Thyroid gland (tissue), 4 donors: ENCODE results near the gene ARID2.

Experiments used
- POLR2A ChIP-seq, 2 donors: fragments of 450-650 bp; IDR thresholded peaks; one replicate each; pipeline ENCODE4 v1.6.1; 2017; ENCODE audit warnings: antibody characterized with exemption in 2 of 2, mild to moderate bottlenecking in 2 of 2, moderate library complexity in 1 of 2
- TF ChIP-seq, protein P1 (sequence below), 6 experiments: fragments of 200-600 bp in 3 of 6; fragments of 450-650 bp in 3 of 6; sonication (generic) in 3 of 6; IDR thresholded peaks; one replicate each; pipeline ENCODE4 v1.5.1; 2016 to 2019; ENCODE audit warnings: antibody characterized with exemption in 6 of 6, mild to moderate bottlenecking in 2 of 6, inconsistent platforms in 1 of 6, moderate library complexity in 1 of 6

DNA sequence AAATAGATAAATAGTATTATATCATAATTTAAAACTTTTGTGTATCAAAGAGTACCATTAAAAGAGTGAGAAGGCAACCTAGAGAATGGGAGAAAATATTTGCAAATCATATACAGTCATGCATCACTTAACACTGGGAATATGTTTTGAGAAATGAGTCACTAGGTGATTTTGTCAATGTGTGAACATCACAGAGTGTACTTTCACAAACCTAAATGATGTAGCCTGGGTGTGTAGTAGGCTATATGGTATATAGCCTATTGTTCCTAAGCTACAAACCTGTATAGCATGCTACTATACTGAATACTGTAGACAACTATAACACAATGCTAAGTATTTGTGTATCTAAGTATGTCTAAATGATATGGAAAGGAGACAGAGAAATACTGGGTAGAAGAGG lies 48.0 kb upstream of the ARID2 start:
- TF ChIP-seq POLR2A (IDR thresholded peaks at IDR 0.05), result no peak
- TF ChIP-seq, protein P1, sequence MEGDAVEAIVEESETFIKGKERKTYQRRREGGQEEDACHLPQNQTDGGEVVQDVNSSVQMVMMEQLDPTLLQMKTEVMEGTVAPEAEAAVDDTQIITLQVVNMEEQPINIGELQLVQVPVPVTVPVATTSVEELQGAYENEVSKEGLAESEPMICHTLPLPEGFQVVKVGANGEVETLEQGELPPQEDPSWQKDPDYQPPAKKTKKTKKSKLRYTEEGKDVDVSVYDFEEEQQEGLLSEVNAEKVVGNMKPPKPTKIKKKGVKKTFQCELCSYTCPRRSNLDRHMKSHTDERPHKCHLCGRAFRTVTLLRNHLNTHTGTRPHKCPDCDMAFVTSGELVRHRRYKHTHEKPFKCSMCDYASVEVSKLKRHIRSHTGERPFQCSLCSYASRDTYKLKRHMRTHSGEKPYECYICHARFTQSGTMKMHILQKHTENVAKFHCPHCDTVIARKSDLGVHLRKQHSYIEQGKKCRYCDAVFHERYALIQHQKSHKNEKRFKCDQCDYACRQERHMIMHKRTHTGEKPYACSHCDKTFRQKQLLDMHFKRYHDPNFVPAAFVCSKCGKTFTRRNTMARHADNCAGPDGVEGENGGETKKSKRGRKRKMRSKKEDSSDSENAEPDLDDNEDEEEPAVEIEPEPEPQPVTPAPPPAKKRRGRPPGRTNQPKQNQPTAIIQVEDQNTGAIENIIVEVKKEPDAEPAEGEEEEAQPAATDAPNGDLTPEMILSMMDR (IDR thresholded peaks at IDR 0.05), result no peak
